K562 (cell line): Measurements from ENCODE around the gene EGR2. TPM values are rescaled to one million over a fixed set of nuclear protein-coding genes. Genes with fewer than 3 reads are reported as not detected.

Source experiments
- ATAC-seq: fragments of 200-7000 bp; cut with Tn5 transposase; 3 replicates; pipeline ENCODE4 v1.9.1; 2020; ENCODE audit warnings: moderate library complexity
- BruUV-seq: library from RNA; stranded (reverse); fragments of 400-500 nt; replicated peaks from 2 replicates; lab custom pipeline; 2021; lab: Mats Ljungman, UMichigan
- CTCF ChIA-PET: fragments of 300-600 bp; formaldehyde crosslinking; extraction: SDS; loops from one replicate; lab custom pipeline; 2021; ENCODE audit warnings: low intra/inter-chr PET ratio; lab: Yijun Ruan, JAX
- POLR2A ChIA-PET: fragments of 300-600, 350-650 bp; sonication (Branson Sonifier 250); formaldehyde crosslinking; extraction: SDS; loops from one replicate; lab custom pipeline; 2021; ENCODE audit warnings: antibody characterized with exemption, inconsistent platforms; lab: Yijun Ruan, JAX
- DNase-seq, 4 experiments: peaks; one replicate each; pipeline versions ENCODE4 v3.0.0 to v3.0.0-alpha.2; 2011 to 2018; ENCODE audit warnings: low spot score in 3 of 4, mixed read lengths in 3 of 4; ENCODE audit errors: extremely low read depth in 1 of 4
- FAIRE-seq: peaks from 2 replicates; lab custom pipeline; 2011; peaks lifted over from hg19 to GRCh38; lab: Jason Lieb, UNC
- H2AFZ ChIP-seq: 2 replicates; pipeline ENCODE4 v1.6.0; 2011; ENCODE audit warnings: low read depth, low read length, control low read depth, inconsistent platforms
- H3K27ac ChIP-seq: fragments of 200-600 bp; 3 replicates; pipeline ENCODE4 v1.8.0; 2011; ENCODE audit warnings: low read depth, mild to moderate bottlenecking, control low read depth, inconsistent platforms, low read length, moderate library complexity, mixed read lengths; ENCODE audit errors: extremely low read depth
- H3K27me3 ChIP-seq, 2 experiments: fragments of 300-600 bp in 1 of 2; 2 replicates in 1 of 2; 3 replicates in 1 of 2; pipeline versions ENCODE4 v1.6.0 to v1.8.0; 2011; ENCODE audit warnings: inconsistent platforms in 2 of 2, low read length in 2 of 2, mild to moderate bottlenecking in 1 of 2, mixed read lengths in 1 of 2, moderate library complexity in 1 of 2; ENCODE audit not compliant: control insufficient read depth in 2 of 2, insufficient read depth in 2 of 2
- H3K36me3 ChIP-seq: fragments of 300-600 bp; 3 replicates; pipeline ENCODE4 v1.8.0; 2011; ENCODE audit warnings: mild to moderate bottlenecking, low read length, inconsistent platforms; ENCODE audit not compliant: control insufficient read depth, insufficient read depth
- H3K4me1 ChIP-seq, 2 experiments: fragments of 200-600 bp in 1 of 2; replicated peaks in 1 of 2; 2 replicates in 1 of 2; 3 replicates in 1 of 2; pipeline versions ENCODE4 v1.5.1 to v1.8.0; 2011; ENCODE audit warnings: inconsistent platforms in 2 of 2, low read length in 2 of 2, mild to moderate bottlenecking in 1 of 2, mixed read lengths in 1 of 2, moderate library complexity in 1 of 2; ENCODE audit not compliant: control insufficient read depth in 2 of 2, insufficient read depth in 2 of 2
- H3K4me2 ChIP-seq: 2 replicates; pipeline ENCODE4 v1.6.1; 2011; ENCODE audit warnings: low read length, control low read depth, inconsistent platforms, mixed read lengths; ENCODE audit not compliant: insufficient read depth
- H3K4me3 ChIP-seq: fragments of 200-600 bp; sonication (generic), shearing (Covaris generic); 2 replicates; pipeline ENCODE4 v1.5.1; 2016; ENCODE audit warnings: control low read depth, inconsistent platforms
- H3K79me2 ChIP-seq: fragments of 200-600 bp; 3 replicates; pipeline ENCODE4 v1.8.0; 2011; ENCODE audit warnings: low read length, inconsistent platforms; ENCODE audit not compliant: control insufficient read depth, insufficient read depth
- H3K9ac ChIP-seq, 2 experiments: 2 replicates each; pipeline versions ENCODE4 v1.6.0 to v1.6.1; 2011; ENCODE audit warnings: low read depth in 2 of 2, low read length in 2 of 2, control low read depth in 1 of 2, inconsistent platforms in 1 of 2, mild to moderate bottlenecking in 1 of 2, mixed read lengths in 1 of 2; ENCODE audit not compliant: insufficient read depth in 1 of 2
- H3K9me1 ChIP-seq: one replicate; pipeline ENCODE4 v1.6.0; 2011; ENCODE audit warnings: inconsistent platforms, mild to moderate bottlenecking, low read length, moderate library complexity; ENCODE audit not compliant: control insufficient read depth, insufficient read depth
- H3K9me3 ChIP-seq: replicated peaks from 2 replicates; pipeline ENCODE4 v1.5.1; 2011; ENCODE audit warnings: low read depth, low read length, inconsistent platforms; ENCODE audit not compliant: control insufficient read depth, insufficient read depth
- H4K20me1 ChIP-seq: replicated peaks from 2 replicates; pipeline ENCODE4 v1.6.1; 2011; ENCODE audit warnings: low read length, inconsistent platforms, mixed read lengths; ENCODE audit not compliant: control insufficient read depth, insufficient read depth
- HMG20B ChIP-seq: fragments of 250-450 bp; sonication (Bioruptor Pico); IDR thresholded peaks from 2 replicates; pipeline ENCODE4 v1.5.0; 2021; ENCODE audit warnings: mild to moderate bottlenecking
- KLF10 ChIP-seq: fragments of 250-450 bp; sonication (Bioruptor Pico); IDR thresholded peaks from 2 replicates; pipeline ENCODE4 v1.6.1; 2021; ENCODE audit warnings: matching md5 sums
- MAFK ChIP-seq: IDR thresholded peaks from 2 replicates; pipeline ENCODE4 v1.6.1; 2011; ENCODE audit warnings: low read length, improper control_type of control experiment
- MBD2 ChIP-seq: sonication (generic); IDR thresholded peaks from 2 replicates; pipeline ENCODE4 v1.6.1; 2016; ENCODE audit warnings: low read depth, borderline replicate concordance
- MCM2 ChIP-seq: fragments of 450-650 bp; IDR thresholded peaks from 2 replicates; pipeline ENCODE4 v1.6.1; 2017; ENCODE audit warnings: low read depth, mild to moderate bottlenecking
- NFE2L1 ChIP-seq: fragments of 450-650 bp; IDR thresholded peaks from 2 replicates; pipeline ENCODE4 v1.6.1; 2016; ENCODE audit warnings: missing genetic modification characterization, low read depth, mild to moderate bottlenecking, missing compliant biosample characterization, moderate library complexity, borderline replicate concordance
- ZNF316 ChIP-seq: fragments of 450-650 bp; IDR thresholded peaks from 2 replicates; pipeline ENCODE4 v1.6.1; 2016
- WGBS: fragments of 100-300 bp; shearing (Covaris generic); methylation state at CpG from one replicate; pipeline ENCODE4 v1.1.6; 2016; ENCODE audit warnings: low coverage, mixed read lengths; ENCODE audit not compliant: insufficient coverage; ENCODE audit errors: missing lambda C conversion rate; 5-methylcytosine and 5-hydroxymethylcytosine counted together
- in situ Hi-C: fragments of 300-500 bp; cut with MboI; formaldehyde crosslinking; loops from 4 replicates; pipeline ENCODE4 v1.15.0; 2018; ENCODE audit warnings: inconsistent platforms, mixed read lengths
- intact Hi-C: fragments of 100-400 bp; cut with micrococcal nuclease; formaldehyde crosslinking; loops from 2 replicates; pipeline ENCODE4 v1.14.2; 2022
- polyA plus RNA-seq, 8 experiments: library from polyadenylated mRNA; depleted of rRNA in 4 of 8; stranded (reverse) in 5 of 8; unstranded in 3 of 8; fragments of >200 nt; fragmentation: Nextera tagmentation in 2 of 8; fragmentation: Illumina TruSeq in 1 of 8; extraction: Ambion mirVana in 2 of 8; extraction: Trizol in 1 of 8; gene quantifications; 2 replicates each; pipeline versions ENCODE4 v1.2.1 to v1.2.3, GENCODE V29; 2011 to 2014; ENCODE audit warnings: inconsistent platforms in 1 of 8, missing spikeins in 1 of 8
- total RNA-seq, 7 experiments: library from RNA; depleted of rRNA in 6 of 7; stranded (reverse); fragments of >200 nt in 6 of 7; fragmentation: Illumina TruSeq in 2 of 7; extraction: Trizol in 2 of 7; gene quantifications; 2 replicates each; pipeline versions ENCODE4 v1.2.1 to v1.2.3, GENCODE V29; 2011 to 2021; ENCODE audit warnings: low replicate concordance in 1 of 7
- TF ChIP-seq, protein P1 (sequence below): fragments of 250-450 bp; sonication (Bioruptor Pico); IDR thresholded peaks from 2 replicates; pipeline ENCODE4 v1.8.0; 2021; ENCODE audit warnings: moderate library complexity, mild to moderate bottlenecking, inconsistent platforms
- TF ChIP-seq, protein P2 (sequence below): fragments of 150-350 bp; conservative IDR thresholded peaks from 2 replicates; pipeline ENCODE4 v1.6.1; 2014; ENCODE audit warnings: low read length
- TF ChIP-seq, protein P3 (sequence below): fragments of 200-800 bp; sonication (Bioruptor generic); IDR thresholded peaks from 2 replicates; pipeline ENCODE4 v1.6.1; 2017; ENCODE audit warnings: missing genetic modification characterization, missing compliant biosample characterization
- TF ChIP-seq, protein P4 (sequence below): fragments of 450-650 bp; IDR thresholded peaks from 2 replicates; pipeline ENCODE4 v1.6.1; 2014; ENCODE audit warnings: low read depth, mild to moderate bottlenecking, moderate library complexity, borderline replicate concordance

EGR2 gene
- total and polyA plus RNA-seq, 9 of the 15 experiments (the other 6 are each of a cell fraction or from before 2014, with no cell fraction given): 0.08 to 0.18 (median 0.12) TPM; not detected in 4

DNA sequence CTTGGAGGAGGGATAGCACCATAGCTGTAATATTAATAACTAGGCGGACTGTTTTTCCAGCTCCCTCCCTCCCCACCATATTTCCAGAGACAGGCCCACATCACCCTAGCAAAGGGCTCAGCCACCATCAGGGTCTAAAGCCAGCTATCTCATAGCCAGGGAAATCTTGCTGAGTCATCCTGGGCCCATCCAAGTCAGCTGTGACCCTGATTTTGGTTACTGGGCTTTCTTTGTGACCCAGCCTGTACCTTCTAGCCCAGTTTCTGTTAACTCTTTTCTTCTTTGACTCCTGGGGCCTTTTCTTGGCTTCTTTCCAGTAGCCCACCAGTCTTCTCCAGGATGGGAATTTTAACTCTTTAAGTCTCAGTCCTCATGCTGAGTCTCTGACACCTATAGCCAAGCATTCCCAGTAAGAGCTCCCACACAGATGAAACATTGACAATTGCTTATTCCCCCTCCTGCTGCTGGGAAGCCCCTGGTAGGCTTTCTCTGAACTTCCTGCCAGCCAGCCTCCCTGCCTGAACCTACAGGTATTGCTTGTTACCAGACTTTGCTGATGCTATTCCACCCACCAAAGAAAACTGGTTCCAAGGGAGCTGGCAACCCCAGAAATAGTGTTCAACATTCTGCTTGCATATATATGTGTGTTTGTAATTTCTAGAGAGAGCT is 46.5 kb downstream of the EGR2 start (continued):
- TF ChIP-seq, protein P1, sequence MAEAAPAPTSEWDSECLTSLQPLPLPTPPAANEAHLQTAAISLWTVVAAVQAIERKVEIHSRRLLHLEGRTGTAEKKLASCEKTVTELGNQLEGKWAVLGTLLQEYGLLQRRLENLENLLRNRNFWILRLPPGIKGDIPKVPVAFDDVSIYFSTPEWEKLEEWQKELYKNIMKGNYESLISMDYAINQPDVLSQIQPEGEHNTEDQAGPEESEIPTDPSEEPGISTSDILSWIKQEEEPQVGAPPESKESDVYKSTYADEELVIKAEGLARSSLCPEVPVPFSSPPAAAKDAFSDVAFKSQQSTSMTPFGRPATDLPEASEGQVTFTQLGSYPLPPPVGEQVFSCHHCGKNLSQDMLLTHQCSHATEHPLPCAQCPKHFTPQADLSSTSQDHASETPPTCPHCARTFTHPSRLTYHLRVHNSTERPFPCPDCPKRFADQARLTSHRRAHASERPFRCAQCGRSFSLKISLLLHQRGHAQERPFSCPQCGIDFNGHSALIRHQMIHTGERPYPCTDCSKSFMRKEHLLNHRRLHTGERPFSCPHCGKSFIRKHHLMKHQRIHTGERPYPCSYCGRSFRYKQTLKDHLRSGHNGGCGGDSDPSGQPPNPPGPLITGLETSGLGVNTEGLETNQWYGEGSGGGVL (CRISPR knock-in tag): no peak
- TF ChIP-seq KLF10 (CRISPR knock-in tag) (no peak), MAFK (peak; percentile 94), MCM2 (no peak), NFE2L1 (tag) (peak; percentile 93)
- TF ChIP-seq, all 486 proteins: peak for 16

DNA sequence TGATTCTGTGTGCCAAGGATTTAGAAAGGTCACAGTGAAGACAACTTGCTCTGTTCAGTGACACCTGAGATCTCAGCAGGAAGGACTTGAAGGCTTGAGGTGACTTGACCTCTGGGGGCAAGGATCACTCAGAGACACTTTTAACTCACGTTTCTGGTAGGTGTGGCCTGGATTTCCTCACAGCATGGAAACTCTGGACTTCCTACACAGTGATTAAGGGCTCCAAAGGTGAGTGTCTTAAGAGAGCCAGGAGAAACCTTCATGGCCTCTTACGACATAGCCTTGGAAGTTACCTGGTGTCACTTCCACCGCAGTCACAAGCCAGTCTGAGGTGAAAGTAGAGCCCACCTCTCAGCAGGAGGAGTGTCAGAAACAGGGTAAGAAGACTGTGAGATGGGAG is 49.8 kb downstream of the EGR2 start:
- Histone ChIP-seq H3K9me3 (no peaks in the 10 kb centered on the region), H3K27me3 (peaks cover 5% of the 10 kb centered on the region in 2 experiments; a peak in 4 of 5 replicates), H2AFZ (no peak overlapping the region), H3K9me1 (no peaks in the 10 kb centered on the region), H3K27ac (no peak overlapping the region), H3K9ac (no peak overlapping the region), H3K4me1 (no peaks in the 10 kb centered on the region; a peak in 1 of 5 replicates), H3K36me3 (no peaks in the 10 kb centered on the region), H4K20me1 (no peaks in the 10 kb centered on the region), H3K79me2 (no peaks in the 10 kb centered on the region), H3K4me2 (no peak overlapping the region), H3K4me3 (no peak overlapping the region)
- 2% methylated on average over 3 of the region's 3 CpGs for WGBS
- intact Hi-C loops: no loop called here
- ATAC-seq (no peak), DNase-seq (no peak), FAIRE-seq (no peak)
- ChIA-PET CTCF (no interaction called here), POLR2A (interaction anchor here (0.8 kb wide), 1 partner anchor 21 kb away, joined by 3 read pairs; no protein-coding TSS in a partner anchor)
- no TSS peak for BruUV-seq
- in situ Hi-C loops: no loop called here
- TF ChIP-seq, protein P2, sequence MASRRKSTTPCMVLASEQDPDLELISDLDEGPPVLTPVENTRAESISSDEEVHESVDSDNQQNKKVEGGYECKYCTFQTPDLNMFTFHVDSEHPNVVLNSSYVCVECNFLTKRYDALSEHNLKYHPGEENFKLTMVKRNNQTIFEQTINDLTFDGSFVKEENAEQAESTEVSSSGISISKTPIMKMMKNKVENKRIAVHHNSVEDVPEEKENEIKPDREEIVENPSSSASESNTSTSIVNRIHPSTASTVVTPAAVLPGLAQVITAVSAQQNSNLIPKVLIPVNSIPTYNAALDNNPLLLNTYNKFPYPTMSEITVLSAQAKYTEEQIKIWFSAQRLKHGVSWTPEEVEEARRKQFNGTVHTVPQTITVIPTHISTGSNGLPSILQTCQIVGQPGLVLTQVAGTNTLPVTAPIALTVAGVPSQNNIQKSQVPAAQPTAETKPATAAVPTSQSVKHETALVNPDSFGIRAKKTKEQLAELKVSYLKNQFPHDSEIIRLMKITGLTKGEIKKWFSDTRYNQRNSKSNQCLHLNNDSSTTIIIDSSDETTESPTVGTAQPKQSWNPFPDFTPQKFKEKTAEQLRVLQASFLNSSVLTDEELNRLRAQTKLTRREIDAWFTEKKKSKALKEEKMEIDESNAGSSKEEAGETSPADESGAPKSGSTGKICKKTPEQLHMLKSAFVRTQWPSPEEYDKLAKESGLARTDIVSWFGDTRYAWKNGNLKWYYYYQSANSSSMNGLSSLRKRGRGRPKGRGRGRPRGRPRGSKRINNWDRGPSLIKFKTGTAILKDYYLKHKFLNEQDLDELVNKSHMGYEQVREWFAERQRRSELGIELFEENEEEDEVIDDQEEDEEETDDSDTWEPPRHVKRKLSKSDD: no peak
- TF ChIP-seq MBD2 (no peak), HMG20B (CRISPR knock-in tag) (no peak), ZNF316 (no peak)
- TF ChIP-seq, protein P3, sequence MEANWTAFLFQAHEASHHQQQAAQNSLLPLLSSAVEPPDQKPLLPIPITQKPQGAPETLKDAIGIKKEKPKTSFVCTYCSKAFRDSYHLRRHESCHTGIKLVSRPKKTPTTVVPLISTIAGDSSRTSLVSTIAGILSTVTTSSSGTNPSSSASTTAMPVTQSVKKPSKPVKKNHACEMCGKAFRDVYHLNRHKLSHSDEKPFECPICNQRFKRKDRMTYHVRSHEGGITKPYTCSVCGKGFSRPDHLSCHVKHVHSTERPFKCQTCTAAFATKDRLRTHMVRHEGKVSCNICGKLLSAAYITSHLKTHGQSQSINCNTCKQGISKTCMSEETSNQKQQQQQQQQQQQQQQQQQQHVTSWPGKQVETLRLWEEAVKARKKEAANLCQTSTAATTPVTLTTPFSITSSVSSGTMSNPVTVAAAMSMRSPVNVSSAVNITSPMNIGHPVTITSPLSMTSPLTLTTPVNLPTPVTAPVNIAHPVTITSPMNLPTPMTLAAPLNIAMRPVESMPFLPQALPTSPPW (CRISPR knock-in tag): no peak
- TF ChIP-seq, protein P4, sequence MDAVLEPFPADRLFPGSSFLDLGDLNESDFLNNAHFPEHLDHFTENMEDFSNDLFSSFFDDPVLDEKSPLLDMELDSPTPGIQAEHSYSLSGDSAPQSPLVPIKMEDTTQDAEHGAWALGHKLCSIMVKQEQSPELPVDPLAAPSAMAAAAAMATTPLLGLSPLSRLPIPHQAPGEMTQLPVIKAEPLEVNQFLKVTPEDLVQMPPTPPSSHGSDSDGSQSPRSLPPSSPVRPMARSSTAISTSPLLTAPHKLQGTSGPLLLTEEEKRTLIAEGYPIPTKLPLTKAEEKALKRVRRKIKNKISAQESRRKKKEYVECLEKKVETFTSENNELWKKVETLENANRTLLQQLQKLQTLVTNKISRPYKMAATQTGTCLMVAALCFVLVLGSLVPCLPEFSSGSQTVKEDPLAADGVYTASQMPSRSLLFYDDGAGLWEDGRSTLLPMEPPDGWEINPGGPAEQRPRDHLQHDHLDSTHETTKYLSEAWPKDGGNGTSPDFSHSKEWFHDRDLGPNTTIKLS: no peak
